GM12878 (cell line): ENCODE results near the gene RPS2. TPM values are rescaled to one million over a fixed set of nuclear protein-coding genes. Genes with fewer than 3 reads are reported as not detected.
A peak's percentile ranks its signal among the peaks of the same experiment; 100 is the strongest.

Experiments used
- ATAC-seq: fragments of 200-7000 bp; cut with Tn5 transposase; 3 replicates; pipeline ENCODE4 v1.9.1; 2020; ENCODE audit warnings: mild to moderate bottlenecking, moderate library complexity
- BruUV-seq: library from RNA; stranded (reverse); fragments of 400-500 nt; replicated peaks from 2 replicates; lab custom pipeline; 2021; lab: Mats Ljungman, UMichigan
- CTCF ChIA-PET: fragments of 300-600 bp; sonication (Branson Sonifier 250); formaldehyde crosslinking; extraction: SDS; loops from one replicate; lab custom pipeline; 2021; ENCODE audit warnings: inconsistent platforms; lab: Yijun Ruan, JAX
- POLR2A ChIA-PET: fragments of 350-600 bp; formaldehyde crosslinking; extraction: SDS; loops from one replicate; lab custom pipeline; 2021; ENCODE audit warnings: inconsistent platforms; lab: Charles Lee
- RAD21 ChIA-PET: fragments of 300-600 bp; sonication (Branson Sonifier 250); formaldehyde crosslinking; loops from one replicate; lab custom pipeline; 2023; ENCODE audit warnings: antibody characterized with exemption; ENCODE audit not compliant: unreplicated experiment; lab: Charles Lee
- SMC1A ChIA-PET: fragments of 300-600 bp; sonication (Branson Sonifier 250); formaldehyde crosslinking; loops from one replicate; lab custom pipeline; 2023; ENCODE audit not compliant: unreplicated experiment, uncharacterized antibody; lab: Charles Lee
- DNase-seq: peaks from one replicate; pipeline ENCODE4 v3.0.0-alpha.2; 2011; ENCODE audit warnings: low read depth, low spot score
- FAIRE-seq: peaks from 3 replicates; lab custom pipeline; 2011; peaks lifted over from hg19 to GRCh38; lab: Jason Lieb, UNC
- H2AFZ ChIP-seq: 2 replicates; pipeline ENCODE4 v1.6.0; 2011; ENCODE audit warnings: low read depth, low read length, control low read depth; ENCODE audit not compliant: control insufficient read depth
- H3K27ac ChIP-seq: 2 replicates; pipeline ENCODE4 v1.5.1; 2011; ENCODE audit warnings: control low read depth; ENCODE audit not compliant: control insufficient read depth, insufficient read depth
- H3K27me3 ChIP-seq, 2 experiments: replicated peaks in 1 of 2; 2 replicates each; pipeline versions ENCODE4 v1.6.0 to v1.6.1; 2011; ENCODE audit warnings: low read length in 1 of 2; ENCODE audit not compliant: control insufficient read depth in 2 of 2, insufficient read depth in 2 of 2
- H3K36me3 ChIP-seq, 2 experiments: 2 replicates each; pipeline ENCODE4 v1.5.1; 2011; ENCODE audit warnings: low read length in 1 of 2; ENCODE audit not compliant: control insufficient read depth in 2 of 2, insufficient read depth in 2 of 2
- H3K4me1 ChIP-seq: 2 replicates; pipeline ENCODE4 v1.6.1; 2011; ENCODE audit warnings: mild to moderate bottlenecking, low read length, moderate library complexity, mixed read lengths; ENCODE audit not compliant: control insufficient read depth, insufficient read depth
- H3K4me2 ChIP-seq: 2 replicates; pipeline ENCODE4 v1.6.0; 2011; ENCODE audit warnings: control low read depth; ENCODE audit not compliant: control insufficient read depth, insufficient read depth
- H3K4me3 ChIP-seq: fragments of 200-600 bp; sonication (generic); 2 replicates; pipeline ENCODE4 v1.5.1; 2016
- H3K79me2 ChIP-seq: 2 replicates; pipeline ENCODE4 v1.6.0; 2011; ENCODE audit warnings: low read length; ENCODE audit not compliant: control insufficient read depth, insufficient read depth
- H3K9ac ChIP-seq: 2 replicates; pipeline ENCODE4 v1.8.0; 2011; ENCODE audit warnings: low read length, control low read depth, mixed read lengths; ENCODE audit not compliant: control insufficient read depth, insufficient read depth
- H3K9me3 ChIP-seq: replicated peaks from 3 replicates; pipeline ENCODE4 v1.5.1; 2011; ENCODE audit warnings: mild to moderate bottlenecking, low read length; ENCODE audit not compliant: control insufficient read depth, insufficient read depth
- H4K20me1 ChIP-seq: 2 replicates; pipeline ENCODE4 v1.6.0; 2011; ENCODE audit not compliant: control insufficient read depth, insufficient read depth
- ESRRA ChIP-seq: IDR thresholded peaks from 2 replicates; pipeline ENCODE4 v1.6.1; 2012; ENCODE audit warnings: mild to moderate bottlenecking, low read length, improper control_type of control experiment
- NFXL1 ChIP-seq: fragments of 450-650 bp; IDR thresholded peaks from 2 replicates; pipeline ENCODE4 v1.6.1; 2017; ENCODE audit warnings: antibody characterized with exemption, mild to moderate bottlenecking, borderline replicate concordance
- PAX8 ChIP-seq: fragments of 450-650 bp; IDR thresholded peaks from 2 replicates; pipeline ENCODE4 v1.6.1; 2017; ENCODE audit warnings: mild to moderate bottlenecking, moderate library complexity
- POLR2A ChIP-seq: IDR thresholded peaks from 2 replicates; pipeline ENCODE4 v1.6.1; 2011; ENCODE audit warnings: low read depth, mild to moderate bottlenecking, low read length
- POLR2AphosphoS5 ChIP-seq: IDR thresholded peaks from 2 replicates; pipeline ENCODE4 v1.6.1; 2011; ENCODE audit warnings: mild to moderate bottlenecking, low read length, inconsistent platforms
- RUNX3 ChIP-seq: IDR thresholded peaks from 2 replicates; pipeline ENCODE4 v1.6.1; 2012; ENCODE audit warnings: low read length, inconsistent platforms
- ZBTB11 ChIP-seq: fragments of 450-650 bp; formaldehyde crosslinking; IDR thresholded peaks from 2 replicates; pipeline ENCODE4 v1.5.0; 2022; ENCODE audit warnings: mild to moderate bottlenecking, missing genetic modification characterization
- WGBS: methylation state at CpG from one replicate; pipeline ENCODE4 v1.1.6; 2016; ENCODE audit warnings: low lambda C conversion rate; ENCODE audit not compliant: insufficient replicate concordance, insufficient coverage; ENCODE audit errors: missing lambda C conversion rate; 5-methylcytosine and 5-hydroxymethylcytosine counted together
- in situ Hi-C: fragments of 300-500 bp; cut with MboI; formaldehyde crosslinking; loops from 9 replicates; pipeline ENCODE4 v1.14.3; 2018; ENCODE audit warnings: mixed read lengths
- intact Hi-C: fragments of 100-400 bp; cut with micrococcal nuclease; formaldehyde crosslinking; loops from one replicate; pipeline ENCODE4 v1.14.2; 2022; ENCODE audit not compliant: unreplicated experiment
- polyA plus RNA-seq, 11 experiments: library from polyadenylated mRNA; depleted of rRNA in 4 of 11; unstranded in 6 of 11; stranded (reverse) in 5 of 11; fragments of >200 nt; fragmentation: Nextera tagmentation in 4 of 11; fragmentation: Illumina TruSeq in 1 of 11; extraction: Ambion mirVana in 4 of 11; extraction: Trizol in 1 of 11; gene quantifications; 1 replicate in 1 of 11; 2 replicates in 10 of 11; pipeline versions ENCODE4 v1.2.1 to v1.2.3, GENCODE V29; 2011 to 2016; ENCODE audit warnings: inconsistent platforms in 2 of 11, missing spikeins in 2 of 11, low read depth in 1 of 11
- total RNA-seq, 4 experiments: library from RNA; depleted of rRNA in 3 of 4; stranded (reverse); fragments of >200 nt in 3 of 4; fragmentation: Illumina TruSeq in 1 of 4; extraction: Trizol in 1 of 4; gene quantifications; 2 replicates each; pipeline versions ENCODE4 v1.2.1 to v1.2.3, GENCODE V29; 2013 to 2021

Gene RPS2
- total and polyA plus RNA-seq, 10 of the 15 experiments (the other 5 are each of a cell fraction or from before 2014, with no cell fraction given), result 1,295 to 7,121 (median 3,933) TPM

GRCh38 chr16:2003827-2004641, 39.4 kb upstream of the RPS2 start (continued):
- TF ChIP-seq ZBTB11 (CRISPR knock-in tag), result no peak
- peak; percentile 51; the same call in 1 of the 2 replicates for TF ChIP-seq ESRRA
- TF ChIP-seq NFXL1, result no peak
- TF ChIP-seq POLR2AphosphoS5, result no peak
- TF ChIP-seq RUNX3, result no peak

- POLR2A ChIA-PET, result interaction anchor here (0.8 to 2.2 kb wide), 6 partner anchors 10 to 152 kb away, joined by 4 to 10 read pairs (median 4); partner anchors contain the start of genes NOXO1 and TRAF7
- H4K20me1 ChIP-seq, result peaks cover 6% of the 10 kb centered on the region
- no peak overlapping the region for H3K9ac ChIP-seq
- DNase-seq (no peak), FAIRE-seq (no peak), ATAC-seq (no peak)
- H3K79me2 ChIP-seq, result peaks cover 45% of the 10 kb centered on the region
- in situ Hi-C loops, result no loop called here
- RAD21 ChIA-PET, result interaction anchor here (0.6 to 2.5 kb wide), 4 partner anchors 11 to 152 kb away, joined by 3 to 14 read pairs (median 4); partner anchors contain the start of gene RPL3L
- SMC1A ChIA-PET, result interaction anchor here (1.0 to 2.1 kb wide), 5 partner anchors 14 to 152 kb away, joined by 3 to 14 read pairs (median 4); partner anchors contain the start of gene TRAF7
- peaks cover 0 to 45% of the 10 kb centered on the region in 2 experiments; a peak in 3 of 4 replicates for H3K36me3 ChIP-seq
- CTCF ChIA-PET, result interaction anchor here (0.6 to 4.3 kb wide), 18 partner anchors 10 to 484 kb away, joined by 3 to 54 read pairs (median 5); partner anchors contain the start of genes NDUFB10, NOXO1, NUBP2 and SPSB3
- H3K27me3 ChIP-seq, result no peaks in the 10 kb centered on the region
- peak overlapping the region; percentile 38; the same call in 1 of the 2 replicates for H3K4me2 ChIP-seq
- no peaks in the 10 kb centered on the region for H3K9me3 ChIP-seq
- H3K4me1 ChIP-seq, result peaks cover 15% of the 10 kb centered on the region
- no peak overlapping the region for H3K4me3 ChIP-seq
- TF ChIP-seq POLR2AphosphoS5 (no peak; the same call in 1 of the 2 replicates), POLR2A (peak; percentile 0; the same call in 1 of the 2 replicates), PAX8 (no peak), ZBTB11 (CRISPR knock-in tag) (no peak)
- 52% methylated on average over 8 of the region's 8 CpGs for WGBS
- H2AFZ ChIP-seq, result no peak overlapping the region
- H3K27ac ChIP-seq, result no peak overlapping the region
- BruUV-seq, result no TSS peak
- intact Hi-C loops, result no loop called here
These were observed 38.7 kb upstream of the RPS2 start for GRCh38 chr16:2003231-2003826.
